Neural cell (in vitro differentiated cells): ENCODE results near the gene REPIN1. TPM values are rescaled to one million over a fixed set of nuclear protein-coding genes. Genes with fewer than 3 reads are reported as not detected.

Experiments
- H2AFZ ChIP-seq: fragments of 200-600, 300-800 bp; sonication (generic), shearing (Covaris generic); 2 replicates; pipeline ENCODE4 v1.6.0; 2014; ENCODE audit warnings: low read depth, mild to moderate bottlenecking, antibody characterized with exemption, low read length, moderate library complexity
- H3F3A ChIP-seq: fragments of 200-600 bp; shearing (Covaris generic); 2 replicates; pipeline ENCODE4 v1.6.1; 2016; ENCODE audit warnings: mild to moderate bottlenecking, moderate library complexity, mixed read lengths, antibody characterized with exemption, low read length; ENCODE audit not compliant: insufficient read depth, poor library complexity, severe bottlenecking
- H3K27ac ChIP-seq: fragments of 200-600, 300-800 bp; sonication (generic), shearing (Covaris generic); 2 replicates; pipeline ENCODE4 v1.5.1; 2014; ENCODE audit warnings: mild to moderate bottlenecking, low read length, moderate library complexity
- H3K27me3 ChIP-seq: fragments of 300-800, 200-600 bp; sonication (generic), shearing (Covaris generic); 2 replicates; pipeline ENCODE4 v1.6.0; 2014; ENCODE audit warnings: mild to moderate bottlenecking, low read depth, low read length, moderate library complexity; ENCODE audit not compliant: insufficient read depth
- H3K36me3 ChIP-seq: fragments of 300-800, 200-600 bp; sonication (generic), shearing (Covaris generic); 2 replicates; pipeline ENCODE4 v1.5.1; 2014; ENCODE audit warnings: mild to moderate bottlenecking, antibody characterized with exemption, low read length, moderate library complexity; ENCODE audit not compliant: insufficient read depth
- H3K4me2 ChIP-seq: fragments of 300-800, 200-600 bp; sonication (generic), shearing (Covaris generic); 2 replicates; pipeline ENCODE4 v1.6.0; 2014; ENCODE audit warnings: mild to moderate bottlenecking, low read length
- H3K4me3 ChIP-seq: fragments of 300-800, 200-600 bp; sonication (generic), shearing (Covaris generic); 2 replicates; pipeline ENCODE4 v1.5.1; 2014; ENCODE audit warnings: mild to moderate bottlenecking, low read length, moderate library complexity
- H3K79me2 ChIP-seq: fragments of 200-600 bp; shearing (Covaris generic); replicated peaks from 2 replicates; pipeline ENCODE4 v1.6.0; 2014; ENCODE audit warnings: mild to moderate bottlenecking, low read length, moderate library complexity; ENCODE audit not compliant: insufficient read depth
- H3K9ac ChIP-seq: fragments of 300-800, 200-600 bp; sonication (generic), shearing (Covaris generic); 2 replicates; pipeline ENCODE4 v1.6.1; 2016; ENCODE audit warnings: mild to moderate bottlenecking, low read length, mixed read lengths
- H3K9me2 ChIP-seq: fragments of 200-600 bp; shearing (Covaris generic); 2 replicates; pipeline ENCODE4 v1.6.1; 2016; ENCODE audit warnings: mild to moderate bottlenecking, low read length, mixed read lengths; ENCODE audit not compliant: insufficient read depth
- H3K9me3 ChIP-seq: fragments of 200-600, 300-800 bp; sonication (generic), shearing (Covaris generic); 2 replicates; pipeline ENCODE4 v1.6.1; 2016; ENCODE audit warnings: mild to moderate bottlenecking, mixed run types, low read length, moderate library complexity, mixed read lengths
- H4K20me1 ChIP-seq: fragments of 200-600 bp; shearing (Covaris generic); 2 replicates; pipeline ENCODE4 v1.6.1; 2016; ENCODE audit warnings: mild to moderate bottlenecking, mixed run types; ENCODE audit not compliant: insufficient read depth
- CTCF ChIP-seq: fragments of 450-650 bp; IDR thresholded peaks from 2 replicates; pipeline ENCODE4 v1.5.1; 2014; ENCODE audit warnings: antibody characterized with exemption, mild to moderate bottlenecking, moderate library complexity; ENCODE audit not compliant: poor library complexity, severe bottlenecking
- EP300 ChIP-seq: fragments of 450-650 bp; conservative IDR thresholded peaks from 2 replicates; pipeline ENCODE4 v1.6.1; 2014; ENCODE audit warnings: antibody characterized with exemption, mild to moderate bottlenecking, moderate library complexity; ENCODE audit not compliant: poor library complexity, severe bottlenecking
- EZH2 ChIP-seq: fragments of 200-600, 300-800 bp; shearing (Covaris generic), sonication (generic); IDR thresholded peaks from 2 replicates; pipeline ENCODE4 v1.6.1; 2014; ENCODE audit warnings: antibody characterized with exemption, low read length, borderline replicate concordance, mild to moderate bottlenecking; ENCODE audit not compliant: insufficient read depth, poor library complexity, severe bottlenecking
- MXI1 ChIP-seq: fragments of 450-650 bp; conservative IDR thresholded peaks from 2 replicates; pipeline ENCODE4 v1.6.1; 2014; ENCODE audit warnings: antibody characterized with exemption, mild to moderate bottlenecking; ENCODE audit not compliant: poor library complexity, severe bottlenecking
- POLR2AphosphoS5 ChIP-seq: IDR thresholded peaks from 2 replicates; pipeline ENCODE4 v1.6.1; 2012
- RAD21 ChIP-seq: fragments of 450-650 bp; conservative IDR thresholded peaks from 2 replicates; pipeline ENCODE4 v1.6.1; 2014; ENCODE audit warnings: antibody characterized with exemption, mild to moderate bottlenecking, moderate library complexity
- REST ChIP-seq: IDR thresholded peaks from 2 replicates; pipeline ENCODE4 v1.6.1; 2012; ENCODE audit warnings: borderline replicate concordance
- SMC3 ChIP-seq: fragments of 450-650 bp; conservative IDR thresholded peaks from 2 replicates; pipeline ENCODE4 v1.6.1; 2014; ENCODE audit warnings: antibody characterized with exemption, mild to moderate bottlenecking, moderate library complexity; ENCODE audit not compliant: poor library complexity
- TAF1 ChIP-seq: IDR thresholded peaks from 2 replicates; pipeline ENCODE4 v1.6.1; 2012; ENCODE audit warnings: low read depth
- polyA plus RNA-seq: library from polyadenylated mRNA; depleted of rRNA; stranded (reverse); fragments of >200 nt; gene quantifications from 2 replicates; pipeline ENCODE4 v1.2.3, GENCODE V29; 2014

REPIN1 gene
- polyA plus RNA-seq, 1 donor from 2014 or later: 95.5 TPM

- Histone ChIP-seq H3K27ac (no peak overlapping the region), H3K27me3 (no peaks in the 10 kb centered on the region), H3K4me3 (no peak overlapping the region), H3K9me2 (no peaks in the 10 kb centered on the region), H3F3A (no peaks in the 10 kb centered on the region), H3K9ac (no peak overlapping the region), H4K20me1 (no peaks in the 10 kb centered on the region), H2AFZ (no peak overlapping the region), H3K36me3 (no peaks in the 10 kb centered on the region), H3K79me2 (no peaks in the 10 kb centered on the region), H3K9me3 (no peaks in the 10 kb centered on the region), H3K4me2 (no peak overlapping the region)
- TF ChIP-seq MXI1 (no peak), SMC3 (no peak), TAF1 (no peak), POLR2AphosphoS5 (no peak), REST (no peak), EP300 (no peak), RAD21 (no peak), CTCF (no peak), EZH2 (no peak)
Observed at GRCh38 chr7:150361402-150361801, 7.2 kb upstream of the REPIN1 start.

GRCh38 chr7:150361807-150362621 is 6.6 kb upstream of the REPIN1 start:
- TF ChIP-seq CTCF (no peak), POLR2AphosphoS5 (no peak), TAF1 (no peak), SMC3 (no peak), RAD21 (no peak), REST (no peak)
- H2AFZ ChIP-seq: no peak overlapping the region
- H3K9me3 ChIP-seq: no peaks in the 10 kb centered on the region
- H3K27ac ChIP-seq: no peak overlapping the region
- no peaks in the 10 kb centered on the region for H3K79me2 ChIP-seq
- H3K9me2 ChIP-seq: no peaks in the 10 kb centered on the region
- H3K4me3 ChIP-seq: no peak overlapping the region
- no peaks in the 10 kb centered on the region for H4K20me1 ChIP-seq
- H3F3A ChIP-seq: no peaks in the 10 kb centered on the region
- H3K4me2 ChIP-seq: no peak overlapping the region
- H3K27me3 ChIP-seq: no peaks in the 10 kb centered on the region
- no peaks in the 10 kb centered on the region for H3K36me3 ChIP-seq
- no peak overlapping the region for H3K9ac ChIP-seq
